Small intestine (tissue), 7 donors: ENCODE results near the gene NOL6. TPM values are rescaled to one million over a fixed set of nuclear protein-coding genes. Genes with fewer than 3 reads are reported as not detected.
"Not testable (repeated sequence)": the region's sequence is repeated elsewhere in the genome, so short reads cannot be mapped to it uniquely, and the experiment has no call there.

Experiments
- DNase-seq, 2 donors: peaks; one replicate each; pipeline versions ENCODE4 v3.0.0 to v3.0.0-alpha.2; 2013
- FAIRE-seq: peaks from 2 replicates; lab custom pipeline; 2012; peaks lifted over from hg19 to GRCh38; lab: Jason Lieb, UNC
- H3K27ac ChIP-seq, 3 donors: one replicate each; pipeline ENCODE4 v1.5.1; 2013; ENCODE audit warnings: low read length in 2 of 3, mild to moderate bottlenecking in 2 of 3, control low read depth in 1 of 3, inconsistent platforms in 1 of 3, low read depth in 1 of 3, moderate library complexity in 1 of 3
- H3K27me3 ChIP-seq, 3 donors: one replicate each; pipeline ENCODE4 v1.6.1; 2013; ENCODE audit warnings: low read length in 3 of 3, inconsistent platforms in 1 of 3; ENCODE audit not compliant: control insufficient read depth in 3 of 3, insufficient read depth in 3 of 3
- H3K36me3 ChIP-seq, 3 donors: one replicate each; pipeline ENCODE4 v1.6.1; 2013; ENCODE audit warnings: low read length in 3 of 3, inconsistent platforms in 1 of 3, low read depth in 1 of 3, mild to moderate bottlenecking in 1 of 3, moderate library complexity in 1 of 3; ENCODE audit not compliant: control insufficient read depth in 3 of 3, insufficient read depth in 2 of 3
- H3K4me1 ChIP-seq, 3 donors: one replicate each; pipeline ENCODE4 v1.6.1; 2013; ENCODE audit warnings: low read length in 2 of 3, inconsistent platforms in 1 of 3, low read depth in 1 of 3, mild to moderate bottlenecking in 1 of 3, moderate library complexity in 1 of 3; ENCODE audit not compliant: control insufficient read depth in 3 of 3, insufficient read depth in 2 of 3
- H3K4me3 ChIP-seq, 3 donors: one replicate each; pipeline ENCODE4 v1.5.1; 2013; ENCODE audit warnings: low read length in 3 of 3, control low read depth in 1 of 3, inconsistent platforms in 1 of 3, low read depth in 1 of 3, mild to moderate bottlenecking in 1 of 3, moderate library complexity in 1 of 3
- H3K9me3 ChIP-seq, 2 donors: one replicate each; pipeline ENCODE4 v1.6.1; 2013; ENCODE audit warnings: low read depth in 1 of 2, low read length in 1 of 2; ENCODE audit not compliant: control insufficient read depth in 2 of 2, insufficient read depth in 1 of 2
- WGBS, 3 donors: extraction: QIAGEN DNeasy Blood & Tissue Kit; methylation state at CpG; one replicate each; pipeline ENCODE4 v1.1.7; 2013; 5-methylcytosine and 5-hydroxymethylcytosine counted together
- polyA plus RNA-seq, 4 donors: library from polyadenylated mRNA; stranded (reverse) in 3 of 4; unstranded in 1 of 4; fragments of 200-250 nt in 3 of 4; fragments of 120-200 nt in 1 of 4; gene quantifications; one replicate each; pipeline versions ENCODE4 v1.2.1 to v1.2.3, GENCODE V29; 2013
- donor health status: healthy with polysubstance abuse.
- donor health status: control.
- donor health status: control.
- donor health status: Bipolar disorder and iron deficiency.
- donor health status: healthy.

The NOL6 gene
- polyA plus RNA-seq, 4 donors = 8.5 to 19.6 (median 14.7) TPM

DNA sequence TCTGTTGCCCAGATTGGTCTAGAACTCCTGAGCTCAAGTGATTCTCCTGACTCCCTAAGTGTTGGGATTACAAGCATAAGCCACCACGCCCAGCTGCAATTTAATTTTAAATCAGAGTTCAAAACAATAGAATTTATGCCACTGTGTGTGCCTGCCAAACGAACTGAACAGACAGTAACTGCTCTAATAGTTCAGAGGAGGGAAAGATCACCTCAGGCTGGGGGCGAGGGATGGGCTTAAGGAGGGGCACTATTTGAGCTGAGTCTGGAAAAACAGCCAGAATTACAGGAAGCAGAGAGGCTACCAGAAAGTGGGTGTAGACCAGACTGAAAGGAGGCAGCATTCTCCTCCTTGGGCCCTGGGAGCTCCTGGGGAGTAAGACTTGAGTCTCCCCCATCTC, 12.2 kb downstream of the NOL6 start:
- no peak for DNase-seq
- peaks cover 13 to 65% (median 18%) of the 10 kb centered on the region in 3 donors for H3K36me3 ChIP-seq
- H3K27me3 ChIP-seq = no peaks in the 10 kb centered on the region
- no peaks in the 10 kb centered on the region for H3K9me3 ChIP-seq
- peaks cover 5 to 7% (median 5%) of the 10 kb centered on the region in 3 donors for H3K4me1 ChIP-seq
- no peak overlapping the region for H3K4me3 ChIP-seq
- FAIRE-seq = no peak
- WGBS, 3 donors = 36 to 65% (median 43%) methylated on average over 3 of the region's 3 CpGs
- no peak overlapping the region for H3K27ac ChIP-seq

DNA sequence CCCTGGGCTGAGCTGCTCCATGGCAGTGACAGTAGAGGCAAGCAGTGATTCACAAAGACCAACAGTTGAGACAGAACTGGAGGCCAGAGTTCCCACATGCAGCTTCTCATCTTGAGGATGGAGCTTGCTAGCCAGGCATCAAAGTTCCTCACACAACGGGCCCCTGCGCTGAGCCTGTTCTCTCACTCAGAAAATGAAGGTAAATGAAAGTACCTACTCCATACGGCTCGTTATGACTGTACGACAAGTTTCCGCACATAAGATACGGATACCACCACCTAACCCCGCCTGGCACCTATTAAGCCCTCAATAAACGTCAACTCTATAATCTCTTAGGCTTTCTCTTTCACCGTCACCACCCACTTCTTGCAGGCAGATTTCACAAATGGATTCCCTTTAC, 12.9 kb downstream of the NOL6 start:
- FAIRE-seq (no peak), DNase-seq (no peak)
- WGBS, 3 donors = 86 to 91% (median 87%) methylated on average over 10 of the region's 10 CpGs
- Histone ChIP-seq H3K4me3 (no peak overlapping the region), H3K9me3 (no peaks in the 10 kb centered on the region), H3K27me3 (no peaks in the 10 kb centered on the region), H3K36me3 (peaks cover 10 to 58% (median 16%) of the 10 kb centered on the region in 3 donors), H3K4me1 (peaks cover 5 to 7% (median 5%) of the 10 kb centered on the region in 3 donors), H3K27ac (no peak overlapping the region)

DNA sequence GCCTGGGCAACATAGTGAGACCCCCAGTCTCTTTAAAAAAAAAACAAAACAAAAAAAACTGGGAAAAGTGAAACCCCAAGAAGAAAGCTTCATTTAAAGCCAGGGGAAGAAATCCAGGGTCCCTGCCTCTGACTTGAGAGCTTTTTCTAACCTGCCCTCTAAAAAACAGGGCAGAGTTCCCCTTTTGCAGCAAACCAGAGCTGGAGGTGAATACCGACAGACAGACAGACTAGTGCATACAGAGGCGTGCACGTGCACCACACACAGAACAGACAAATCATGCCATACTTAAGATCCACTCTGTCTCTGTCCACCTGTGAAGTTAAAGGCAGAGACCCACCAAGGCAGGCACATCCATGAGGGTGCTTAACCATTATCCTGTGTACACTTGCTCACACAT, 14.6 kb downstream of the NOL6 start:
- H3K36me3 ChIP-seq = peaks cover 4 to 41% (median 7%) of the 10 kb centered on the region in 3 donors
- H3K4me1 ChIP-seq = peaks cover 5 to 12% (median 5%) of the 10 kb centered on the region in 3 donors
- no peaks in the 10 kb centered on the region for H3K9me3 ChIP-seq
- DNase-seq = no peak
- 61 to 76% (median 63%) methylated on average over 3 of the region's 3 CpGs for WGBS, 3 donors
- no peak overlapping the region for H3K4me3 ChIP-seq
- H3K27me3 ChIP-seq = no peaks in the 10 kb centered on the region
- peak overlapping the region in 1 of 3 donors; percentile 29 for H3K27ac ChIP-seq
- FAIRE-seq = no peak

DNA sequence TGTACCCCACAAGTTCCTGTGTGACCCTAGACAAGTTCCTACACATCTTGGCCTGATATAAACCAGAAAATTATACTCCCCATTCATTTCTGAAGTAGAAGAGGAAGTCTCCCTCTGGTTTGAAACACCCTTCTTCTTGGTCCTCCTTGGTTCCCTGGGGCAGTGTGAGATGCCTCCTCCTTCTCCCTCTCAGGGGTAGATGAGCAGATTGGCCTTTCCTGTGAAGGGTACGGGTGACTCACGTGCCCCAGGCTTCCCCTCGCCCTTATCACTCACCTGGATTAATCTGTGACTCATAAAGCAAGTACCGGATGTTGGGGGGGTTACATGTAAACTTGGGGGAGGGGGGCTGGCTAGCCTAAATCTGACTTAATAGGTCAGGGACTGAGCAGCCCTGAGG, 15.3 kb downstream of the NOL6 start:
- Histone ChIP-seq H3K4me3 (no peak overlapping the region), H3K4me1 (peaks cover 5 to 19% (median 5%) of the 10 kb centered on the region in 3 donors), H3K27me3 (no peaks in the 10 kb centered on the region), H3K27ac (peak overlapping the region in 1 of 3 donors; percentile 69), H3K9me3 (no peaks in the 10 kb centered on the region), H3K36me3 (peaks cover under 1 to 34% (median 4%) of the 10 kb centered on the region in 3 donors)
- FAIRE-seq (no peak), DNase-seq (peak; percentile 63 to 83)
- WGBS, 3 donors = 4 to 33% (median 7%) methylated on average over 4 of the region's 4 CpGs

DNA sequence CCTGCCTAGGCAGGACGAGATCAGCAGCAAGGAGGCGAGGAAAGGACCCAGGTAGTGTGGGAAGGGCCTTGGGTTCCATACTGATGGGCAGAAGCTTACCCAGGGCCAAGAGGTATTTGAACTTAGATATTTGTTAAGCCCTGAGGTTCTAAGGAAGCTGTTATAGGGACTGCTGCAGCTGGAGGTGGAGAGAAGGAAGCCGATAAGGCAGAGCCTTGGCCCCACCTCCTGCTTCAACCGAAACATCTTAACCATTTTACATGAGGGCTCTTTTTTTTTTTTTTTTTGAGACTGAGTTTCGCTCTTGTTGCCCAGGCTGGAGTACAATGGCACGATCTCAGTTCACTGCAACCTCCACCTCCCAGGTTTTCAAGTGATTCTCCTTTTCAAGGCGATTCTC, 17.8 kb downstream of the NOL6 start:
- FAIRE-seq (no peak), DNase-seq (no peak)
- 72 to 91% (median 87%) methylated on average over 7 of the region's 7 CpGs for WGBS, 3 donors
- no peak overlapping the region for H3K4me3 ChIP-seq
- peaks cover 0 to 11% (median 0%) of the 10 kb centered on the region in 3 donors for H3K36me3 ChIP-seq
- H3K27me3 ChIP-seq = no peaks in the 10 kb centered on the region
- peaks cover 5 to 33% (median 5%) of the 10 kb centered on the region in 3 donors for H3K4me1 ChIP-seq
- H3K9me3 ChIP-seq = no peaks in the 10 kb centered on the region
- H3K27ac ChIP-seq = no peak overlapping the region

DNA sequence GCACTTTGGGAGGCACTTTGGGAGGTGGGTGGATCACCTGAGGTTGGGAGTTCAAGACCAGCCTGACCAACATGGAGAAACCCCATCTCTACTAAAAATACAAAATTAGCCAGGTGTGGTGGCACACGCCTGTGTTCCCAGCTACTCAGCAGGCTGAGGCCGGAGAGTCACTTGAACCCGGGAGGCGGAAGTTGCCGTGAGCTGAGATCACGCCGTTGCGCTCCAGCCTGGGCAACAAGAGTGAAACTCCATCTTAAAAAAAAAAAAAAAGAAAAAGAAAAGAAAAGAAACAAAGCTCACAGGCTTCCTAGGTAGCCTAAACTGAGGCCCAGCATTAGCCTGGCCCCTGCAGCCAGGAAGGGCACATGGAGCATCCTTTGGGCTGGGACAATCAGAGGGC, 18.3 kb downstream of the NOL6 start:
- not testable (repeated sequence) for DNase-seq, H3K27ac ChIP-seq, H3K27me3 ChIP-seq, H3K9me3 ChIP-seq, H3K4me3 ChIP-seq, FAIRE-seq, H3K36me3 ChIP-seq
- 94 to 97% (median 96%) methylated on average over 8 of the region's 8 CpGs for WGBS, 3 donors
- H3K4me1 ChIP-seq = peaks cover 5 to 38% (median 5%) of the 10 kb centered on the region in 3 donors

DNA sequence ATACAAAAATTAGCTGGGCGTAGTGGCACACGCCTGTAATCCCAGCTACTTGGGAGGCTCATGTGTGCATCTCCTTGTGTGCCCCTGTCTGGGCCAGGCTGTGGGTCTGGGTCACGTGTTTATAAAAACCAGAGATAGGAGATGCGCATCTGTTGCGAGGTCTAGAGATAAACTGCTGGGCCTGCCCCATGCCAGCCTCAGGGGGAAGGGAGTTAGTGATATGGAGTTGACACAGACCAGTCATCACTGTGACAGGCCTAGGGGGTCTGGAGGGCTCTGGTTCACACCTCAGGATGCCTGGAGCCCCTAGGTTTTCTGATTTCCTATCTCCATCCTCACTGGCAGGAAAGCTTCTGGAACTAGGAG, 19.1 kb downstream of the NOL6 start:
- H3K4me3 ChIP-seq, FAIRE-seq, DNase-seq, H3K36me3 ChIP-seq, H3K27ac ChIP-seq, H3K27me3 ChIP-seq, H3K9me3 ChIP-seq: not testable (repeated sequence)
- H3K4me1 ChIP-seq = peaks cover 5 to 39% (median 5%) of the 10 kb centered on the region in 3 donors
- WGBS, 3 donors = 63 to 74% (median 68%) methylated on average over 5 of the region's 5 CpGs

DNA sequence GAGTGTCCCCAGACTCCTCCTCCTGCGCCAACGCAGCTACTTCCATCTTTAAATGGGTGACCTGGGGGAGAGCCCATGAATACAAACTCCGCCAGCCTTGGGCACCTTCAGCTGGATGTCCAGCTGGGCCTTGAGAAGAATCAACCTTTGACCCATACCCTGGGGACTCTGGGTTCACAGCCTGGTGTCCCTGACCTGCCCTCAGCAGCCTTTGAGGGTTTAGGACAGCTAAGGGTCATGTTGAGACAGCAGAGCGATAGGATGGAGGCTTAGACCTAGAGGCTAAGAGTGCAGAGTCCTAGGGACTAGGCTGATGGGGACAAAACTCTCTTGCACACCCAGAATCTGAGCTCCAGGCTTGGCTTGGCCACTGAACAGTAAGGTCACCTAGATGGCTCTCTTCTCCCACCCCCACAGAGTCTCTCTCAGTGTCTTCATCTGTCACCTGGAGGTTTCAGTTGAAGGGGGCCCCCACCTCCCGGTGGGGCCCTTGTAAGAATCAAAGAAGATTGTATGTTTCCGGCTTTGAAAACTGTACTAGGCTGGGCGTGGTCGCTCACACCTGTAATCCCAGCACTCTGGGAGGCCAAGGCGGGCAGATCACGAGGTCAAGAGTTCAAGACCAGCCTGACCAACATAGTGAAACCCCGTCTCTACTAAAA, 19.6 kb downstream of the NOL6 start:
- 44 to 71% (median 54%) methylated on average over 11 of the region's 11 CpGs for WGBS, 3 donors
- Histone ChIP-seq H3K36me3 (no peaks in the 10 kb centered on the region), H3K9me3 (no peaks in the 10 kb centered on the region), H3K27ac (peak overlapping the region in 2 of 3 donors; percentile 7 to 56), H3K27me3 (no peaks in the 10 kb centered on the region), H3K4me3 (no peak overlapping the region), H3K4me1 (peaks cover 3 to 39% (median 5%) of the 10 kb centered on the region in 3 donors)
- FAIRE-seq = no peak
- DNase-seq = peak in 1 of 2 donors; percentile 33
